GM12864 (cell line): Measurements from ENCODE around the gene GTSE1.
"Not testable (repeated sequence)": the region's sequence is repeated elsewhere in the genome, so short reads cannot be mapped to it uniquely, and the experiment has no call there.

Experiments
- DNase-seq: peaks from one replicate; pipeline ENCODE4 v3.0.0-alpha.2; 2011; ENCODE audit warnings: low read depth
- H3K4me3 ChIP-seq: 2 replicates; pipeline ENCODE4 v1.5.1; 2011; ENCODE audit warnings: mild to moderate bottlenecking, low read depth, low read length, control low read depth
- CTCF ChIP-seq: IDR thresholded peaks from 2 replicates; pipeline ENCODE4 v1.5.1; 2011; ENCODE audit warnings: low read depth, mild to moderate bottlenecking, moderate library complexity, low read length, control low read depth, inconsistent platforms; ENCODE audit errors: missing control alignments

GTSE1 gene

GRCh38 chr22:46312056-46312455, 15.4 kb downstream of the GTSE1 start:
- no peak overlapping the region for H3K4me3 ChIP-seq
- TF ChIP-seq CTCF = no peak
- DNase-seq = no peak

- H3K4me3 ChIP-seq, DNase-seq: not testable (repeated sequence)
Measured at GRCh38 chr22:46312848-46313247, 16.2 kb downstream of the GTSE1 start.

DNA sequence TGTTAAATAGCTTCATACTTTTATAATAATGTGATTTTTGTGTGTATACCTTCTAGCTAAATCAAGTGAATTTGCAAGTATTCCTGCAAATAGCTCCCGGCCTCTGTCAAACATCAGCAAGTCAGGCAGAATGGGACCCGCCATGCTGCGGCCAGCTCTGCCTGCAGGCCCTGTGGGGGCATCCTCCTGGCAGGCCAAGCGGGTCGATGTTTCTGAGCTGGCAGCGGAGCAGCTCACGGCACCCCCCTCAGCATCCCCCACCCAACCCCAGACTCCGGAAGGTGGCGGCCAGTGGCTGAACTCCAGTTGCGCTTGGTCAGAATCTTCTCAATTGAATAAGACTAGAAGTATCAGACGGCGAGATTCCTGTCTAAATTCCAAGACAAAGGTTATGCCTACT, 19.3 kb downstream of the GTSE1 start:
- no peak for TF ChIP-seq CTCF
- no peak for DNase-seq
- H3K4me3 ChIP-seq = no peak overlapping the region

- H3K4me3 ChIP-seq = no peak overlapping the region
- no peak for DNase-seq
- TF ChIP-seq CTCF = no peak
Measured at GRCh38 chr22:46317646-46318045, 21.0 kb downstream of the GTSE1 start.

GRCh38 chr22:46318576-46318975, 21.9 kb downstream of the GTSE1 start:
- no peak for TF ChIP-seq CTCF
- no peak overlapping the region for H3K4me3 ChIP-seq
- DNase-seq = no peak

DNA sequence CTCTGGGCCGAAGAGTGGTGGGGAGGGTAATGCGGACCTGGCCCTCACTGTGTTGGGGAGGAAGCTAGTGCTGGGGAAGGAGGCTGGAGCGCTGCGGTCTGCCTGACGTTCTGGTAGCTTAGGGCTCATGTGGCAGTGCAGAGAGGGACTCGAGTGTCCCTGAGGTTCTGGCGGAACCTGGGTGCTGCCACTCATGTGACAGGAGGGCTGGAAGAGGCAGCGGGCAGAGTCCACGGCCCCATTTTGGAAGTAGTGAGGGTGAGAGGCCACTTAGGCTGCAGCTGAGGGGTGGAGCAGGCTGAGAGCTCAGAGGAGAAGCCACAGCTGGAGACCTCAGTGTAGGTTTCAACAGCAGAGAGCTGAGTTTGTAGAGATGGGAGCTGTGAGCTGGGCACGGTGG, 22.6 kb downstream of the GTSE1 start:
- no peak for DNase-seq
- no peak for TF ChIP-seq CTCF
- H3K4me3 ChIP-seq = no peak overlapping the region

DNA sequence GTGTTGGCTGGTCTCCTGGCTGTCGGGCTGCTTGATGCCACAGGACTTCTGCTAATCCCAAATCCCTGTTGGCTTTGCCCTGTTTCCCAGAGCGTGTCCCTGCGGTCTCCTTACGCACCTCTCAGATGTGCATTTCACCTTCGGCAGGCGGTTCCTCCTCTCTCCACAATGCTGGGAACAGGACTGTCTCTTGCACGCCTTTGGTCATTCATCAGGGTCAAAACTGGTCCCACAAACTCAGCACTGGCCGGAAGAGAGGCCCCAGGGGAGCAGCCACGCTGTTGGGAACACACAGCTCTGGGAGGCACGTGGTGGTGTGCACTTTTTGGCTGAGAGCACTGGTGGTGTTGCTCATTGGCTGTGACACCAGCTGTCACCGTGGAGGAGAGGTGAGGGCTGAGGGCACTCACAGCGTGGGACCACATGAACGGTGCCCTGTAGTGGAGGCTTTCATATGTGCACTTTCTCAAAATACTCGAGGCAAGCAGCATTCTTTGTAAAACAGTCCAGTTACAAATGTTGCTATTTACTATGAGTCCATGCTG, 23.6 kb downstream of the GTSE1 start:
- H3K4me3 ChIP-seq = no peak overlapping the region
- no peak for DNase-seq
- no peak for TF ChIP-seq CTCF

DNA sequence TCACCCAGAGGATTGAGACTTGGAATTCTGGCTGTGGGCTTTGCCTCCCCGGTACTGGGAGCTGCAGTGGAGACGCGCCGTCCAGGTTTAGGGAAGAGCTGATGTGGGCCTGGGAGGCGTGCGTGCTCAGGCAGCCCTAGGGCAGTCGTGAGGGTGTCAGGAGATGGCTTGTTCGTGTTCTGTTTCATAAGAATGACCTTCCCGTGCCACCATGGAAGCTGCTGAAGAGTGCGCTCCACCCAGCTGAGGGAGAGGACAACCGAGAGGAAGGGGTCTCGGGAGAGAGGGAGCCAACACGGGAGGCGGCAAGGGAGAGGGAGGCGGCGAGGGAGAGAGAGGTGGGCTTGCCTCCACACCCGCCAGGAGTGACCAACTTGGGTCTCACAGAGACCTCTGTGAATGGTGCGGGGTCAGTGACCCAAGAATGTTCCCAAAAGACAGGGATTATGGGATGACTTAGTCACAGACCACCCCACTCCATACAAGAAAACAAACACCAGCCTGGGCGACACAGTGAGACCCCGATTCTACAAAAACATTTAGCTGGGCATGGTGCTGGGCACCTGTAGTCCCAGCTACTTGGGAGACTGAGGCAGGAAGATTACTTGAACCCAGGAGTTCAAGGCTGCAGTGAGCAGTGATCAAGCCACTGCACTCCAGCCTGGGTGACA, 24.2 kb downstream of the GTSE1 start:
- H3K4me3 ChIP-seq = no peak overlapping the region
- no peak for DNase-seq
- no peak for TF ChIP-seq CTCF
